Lower lobe of right lung (tissue), 2 donors: Measurements from ENCODE around the gene PLPPR4. TPM values are rescaled to one million over a fixed set of nuclear protein-coding genes. Genes with fewer than 3 reads are reported as not detected.

Experiments
- ATAC-seq, 2 donors: fragments of 200-7000 bp; cut with Tn5 transposase; one replicate each; pipeline ENCODE4 v1.9.1; 2020 to 2022; ENCODE audit warnings: mild to moderate bottlenecking in 2 of 2, moderate library complexity in 2 of 2
- DNase-seq: peaks from one replicate; pipeline ENCODE4 v3.0.0-alpha.2; 2020
- H3K27ac ChIP-seq: fragments of 200-600 bp; one replicate; pipeline ENCODE4 v1.8.0; 2022
- H3K27me3 ChIP-seq: fragments of 200-600 bp; one replicate; pipeline ENCODE4 v1.8.0; 2022; ENCODE audit warnings: low read depth
- H3K36me3 ChIP-seq: fragments of 200-600 bp; one replicate; pipeline ENCODE4 v1.8.0; 2022; ENCODE audit warnings: mild to moderate bottlenecking
- H3K4me1 ChIP-seq: fragments of 200-600 bp; one replicate; pipeline ENCODE4 v1.8.0; 2022
- H3K4me3 ChIP-seq: fragments of 200-600 bp; one replicate; pipeline ENCODE4 v1.8.0; 2022; ENCODE audit warnings: mild to moderate bottlenecking
- H3K9me3 ChIP-seq: fragments of 200-600 bp; one replicate; pipeline ENCODE4 v1.8.0; 2022
- intact Hi-C: fragments of 100-400 bp; cut with DNase I; formaldehyde crosslinking; loops from one replicate; pipeline ENCODE4 v1.11.0; 2022
- total RNA-seq: library from RNA; stranded (reverse); fragmentation: NEBNext Ultra II Directional; extraction: Animal tissue kit (Norgen Biotek cat#: 25700); gene quantifications from one replicate; pipeline ENCODE4 v1.2.1, GENCODE V29; 2021
- TF ChIP-seq, protein P1 (sequence below): fragments of 200-600 bp; IDR thresholded peaks from one replicate; pipeline ENCODE4 v1.8.0; 2022; ENCODE audit warnings: antibody characterized with exemption, mild to moderate bottlenecking
- donor health status: DM: no; HTN: yes; CAD: no; lungs with severe emphysema.

Gene PLPPR4
- total RNA-seq, 1 donor from 2014 or later = 1.7 TPM

DNA sequence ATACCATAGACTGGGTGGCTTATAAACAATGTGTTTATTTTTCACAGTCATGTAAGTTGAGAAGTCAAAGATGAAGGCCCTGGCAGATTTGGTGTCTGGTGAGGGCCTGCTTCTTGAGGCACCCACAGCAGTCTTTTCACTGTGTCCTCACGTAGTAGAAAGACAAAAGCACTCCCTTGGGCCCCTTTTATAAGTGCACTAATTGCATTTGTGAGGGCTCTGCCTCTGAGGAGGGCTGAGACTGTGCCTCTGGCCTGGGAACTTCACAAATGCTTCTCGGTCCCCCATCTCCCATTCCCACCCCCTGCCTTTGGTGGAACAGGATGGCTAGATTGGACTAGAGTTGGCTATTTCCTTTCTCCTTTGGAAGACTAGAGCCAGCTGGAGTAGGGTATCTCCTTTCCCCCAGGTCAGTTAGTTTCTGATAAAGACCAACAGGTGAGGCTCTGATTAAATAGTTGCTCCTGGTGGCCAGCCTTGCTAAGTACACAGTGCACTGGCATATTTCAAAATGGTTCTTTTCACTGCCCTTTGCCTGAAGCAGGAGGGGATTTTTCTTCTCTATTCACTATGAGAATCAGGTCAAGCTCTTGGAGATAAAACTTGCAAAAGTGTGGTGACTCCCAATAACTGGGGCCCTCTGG, 82.9 kb downstream of the PLPPR4 start:
- Histone ChIP-seq H3K9me3 (no peaks in the 10 kb centered on the region), H3K4me1 (no peaks in the 10 kb centered on the region), H3K27me3 (no peaks in the 10 kb centered on the region), H3K4me3 (no peak overlapping the region), H3K36me3 (no peaks in the 10 kb centered on the region), H3K27ac (no peak overlapping the region)
- intact Hi-C loops = no loop called here
- TF ChIP-seq, protein P1, sequence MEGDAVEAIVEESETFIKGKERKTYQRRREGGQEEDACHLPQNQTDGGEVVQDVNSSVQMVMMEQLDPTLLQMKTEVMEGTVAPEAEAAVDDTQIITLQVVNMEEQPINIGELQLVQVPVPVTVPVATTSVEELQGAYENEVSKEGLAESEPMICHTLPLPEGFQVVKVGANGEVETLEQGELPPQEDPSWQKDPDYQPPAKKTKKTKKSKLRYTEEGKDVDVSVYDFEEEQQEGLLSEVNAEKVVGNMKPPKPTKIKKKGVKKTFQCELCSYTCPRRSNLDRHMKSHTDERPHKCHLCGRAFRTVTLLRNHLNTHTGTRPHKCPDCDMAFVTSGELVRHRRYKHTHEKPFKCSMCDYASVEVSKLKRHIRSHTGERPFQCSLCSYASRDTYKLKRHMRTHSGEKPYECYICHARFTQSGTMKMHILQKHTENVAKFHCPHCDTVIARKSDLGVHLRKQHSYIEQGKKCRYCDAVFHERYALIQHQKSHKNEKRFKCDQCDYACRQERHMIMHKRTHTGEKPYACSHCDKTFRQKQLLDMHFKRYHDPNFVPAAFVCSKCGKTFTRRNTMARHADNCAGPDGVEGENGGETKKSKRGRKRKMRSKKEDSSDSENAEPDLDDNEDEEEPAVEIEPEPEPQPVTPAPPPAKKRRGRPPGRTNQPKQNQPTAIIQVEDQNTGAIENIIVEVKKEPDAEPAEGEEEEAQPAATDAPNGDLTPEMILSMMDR = no peak
- no peak for DNase-seq
- ATAC-seq = no peak

DNA sequence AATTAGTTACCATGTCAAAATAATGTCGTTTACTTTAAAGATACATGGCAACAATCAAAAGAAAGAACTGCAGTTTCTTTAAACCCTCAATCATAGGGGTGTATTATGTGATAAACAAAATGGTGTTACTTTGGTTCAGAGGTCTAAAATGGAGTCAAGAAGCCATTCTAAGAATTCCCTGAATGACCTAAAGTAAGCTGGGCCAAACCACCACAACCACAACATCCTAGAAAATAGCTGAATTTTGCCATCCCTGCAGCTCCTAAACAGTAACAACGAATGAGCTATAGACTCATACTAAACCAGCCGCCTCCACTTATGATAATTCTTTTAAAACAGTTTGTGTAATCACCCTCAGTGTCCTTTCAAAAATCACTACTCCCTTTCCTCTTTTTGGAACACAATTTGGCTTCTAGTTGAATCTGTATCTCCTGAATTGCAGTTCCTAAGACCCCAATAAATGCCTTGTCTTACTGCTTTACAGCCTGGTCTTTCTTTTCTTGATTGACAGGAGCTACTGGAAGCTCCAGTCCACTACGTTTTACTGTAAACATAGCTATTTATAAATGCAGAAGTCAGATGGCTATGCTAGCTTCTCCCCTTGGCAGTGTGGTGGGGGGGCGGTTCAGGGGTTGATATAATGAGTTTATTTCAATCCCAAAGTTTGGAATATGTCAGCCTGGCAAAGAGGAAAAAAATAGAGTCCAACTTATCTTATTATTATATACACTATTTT, 84.3 kb downstream of the PLPPR4 start:
- no peak for ATAC-seq
- Histone ChIP-seq H3K4me3 (no peak overlapping the region), H3K27me3 (no peaks in the 10 kb centered on the region), H3K36me3 (no peaks in the 10 kb centered on the region), H3K27ac (no peak overlapping the region), H3K9me3 (no peaks in the 10 kb centered on the region), H3K4me1 (no peaks in the 10 kb centered on the region)
- no peak for DNase-seq
- TF ChIP-seq, protein P1 = no peak
- intact Hi-C loops = no loop called here

DNA sequence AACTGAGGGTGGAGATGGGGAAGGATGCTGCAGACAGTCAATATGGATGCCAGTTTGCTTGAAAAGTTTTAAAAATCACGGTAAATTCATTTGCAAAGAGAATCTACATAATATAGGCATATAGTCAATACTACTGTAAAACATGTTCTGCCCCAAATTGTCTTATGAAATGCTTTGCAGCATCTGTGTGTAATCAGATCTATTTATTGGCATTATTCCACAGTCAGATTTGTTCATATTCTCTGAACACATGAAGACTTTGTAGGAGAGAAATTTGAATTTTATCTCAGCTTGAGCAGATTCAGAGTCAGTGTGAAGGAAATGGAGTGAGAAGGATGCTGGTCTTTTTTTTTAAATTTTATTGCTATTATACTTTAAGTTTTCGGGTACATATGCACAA, 88.5 kb downstream of the PLPPR4 start:
- H3K36me3 ChIP-seq = no peaks in the 10 kb centered on the region
- H3K4me3 ChIP-seq = no peak overlapping the region
- TF ChIP-seq, protein P1 = no peak
- H3K27me3 ChIP-seq = no peaks in the 10 kb centered on the region
- DNase-seq (no peak), ATAC-seq (no peak)
- intact Hi-C loops = no loop called here
- no peak overlapping the region for H3K27ac ChIP-seq
- no peaks in the 10 kb centered on the region for H3K4me1 ChIP-seq
- H3K9me3 ChIP-seq = no peaks in the 10 kb centered on the region

DNA sequence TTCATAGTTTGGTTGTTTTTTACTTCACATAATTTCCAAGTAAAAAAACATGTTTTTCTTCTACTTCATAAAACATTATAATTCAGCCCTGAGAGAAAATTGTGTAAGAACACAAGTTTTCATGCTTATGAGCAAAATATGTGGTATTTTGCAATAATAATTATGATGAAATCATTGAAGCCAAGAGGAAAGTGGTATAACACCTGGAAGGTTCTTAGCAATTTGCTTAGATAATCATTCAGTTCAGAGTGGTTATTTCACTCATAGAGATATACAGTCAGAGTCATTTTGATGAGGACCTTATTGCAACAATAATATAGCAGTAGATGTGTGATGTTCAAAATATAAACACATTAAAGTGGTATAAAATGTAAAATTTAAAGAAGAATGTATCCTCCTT, 94.5 kb downstream of the PLPPR4 start:
- intact Hi-C loops = no loop called here
- no peaks in the 10 kb centered on the region for H3K27me3 ChIP-seq
- DNase-seq (no peak), ATAC-seq (no peak)
- no peaks in the 10 kb centered on the region for H3K4me1 ChIP-seq
- no peaks in the 10 kb centered on the region for H3K9me3 ChIP-seq
- H3K4me3 ChIP-seq = no peak overlapping the region
- TF ChIP-seq, protein P1 = no peak
- H3K36me3 ChIP-seq = no peaks in the 10 kb centered on the region
- no peak overlapping the region for H3K27ac ChIP-seq
